ENCODE measurements around the gene ITPKB.
"Not testable (repeated sequence)": the region's sequence is repeated elsewhere in the genome, so short reads cannot be mapped to it uniquely, and the experiment has no call there.

The ITPKB gene

DNA sequence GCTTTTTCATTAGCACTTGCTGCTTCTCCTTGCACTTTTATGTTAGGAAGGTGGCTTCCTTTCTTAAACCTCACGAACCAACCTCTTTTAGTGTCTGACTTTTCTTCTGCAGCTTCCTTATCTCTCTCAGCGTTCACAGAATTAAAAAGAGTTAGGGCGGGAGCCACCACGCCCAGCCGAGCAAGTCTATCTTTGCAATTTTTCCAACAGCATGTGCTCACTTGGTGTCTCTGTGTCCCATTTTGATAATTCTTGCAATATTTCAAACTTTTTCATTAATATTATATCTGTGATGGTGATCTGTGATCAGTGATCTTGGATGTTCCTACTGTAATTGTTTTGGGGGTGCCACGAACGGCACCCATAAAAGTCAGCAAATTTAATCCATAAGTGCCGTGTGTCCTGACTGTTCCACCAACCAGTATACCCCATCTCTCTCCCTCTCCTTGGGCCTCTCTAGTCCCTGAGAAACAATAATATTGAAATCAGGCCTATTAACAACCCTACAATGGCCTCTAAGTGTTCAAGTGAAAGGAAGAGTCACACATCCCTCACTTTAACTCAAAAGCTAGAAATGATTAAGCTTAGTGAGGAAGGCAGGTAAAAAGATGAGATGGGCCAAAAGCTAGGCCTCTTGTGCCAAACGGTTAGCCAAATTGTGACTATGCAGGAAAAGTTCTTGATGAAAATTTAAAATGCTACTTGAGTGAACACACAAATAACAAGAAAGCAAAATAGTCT is 15.9 kb upstream of the ITPKB start:
- DNase-seq: no peak

GRCh38 chr1:226754097-226754496 is 15.0 kb upstream of the ITPKB start:
- no peak for DNase-seq

DNA sequence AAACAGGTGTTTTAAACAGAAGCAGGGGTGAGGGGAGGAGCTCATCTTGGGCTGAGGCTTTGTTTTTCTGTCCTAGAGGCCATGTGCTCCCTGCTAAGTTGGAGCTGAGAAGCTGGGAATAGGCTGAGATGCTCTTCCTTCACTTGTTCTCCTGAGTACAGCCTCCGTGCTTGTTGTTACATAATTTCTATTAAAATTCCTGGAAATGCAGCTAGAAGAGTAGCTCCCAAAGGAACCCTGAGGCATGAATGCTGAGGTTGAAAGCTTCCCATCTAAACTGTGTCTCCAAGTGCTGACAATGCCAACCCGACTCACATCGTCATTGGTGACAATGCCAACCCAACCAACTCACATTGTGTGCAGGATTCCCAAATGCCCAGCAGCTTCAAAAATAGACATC is 12.6 kb upstream of the ITPKB start:
- no peak for DNase-seq

- no peak for DNase-seq
Observed at GRCh38 chr1:226751214-226751613, 12.1 kb upstream of the ITPKB start.

GRCh38 chr1:226749467-226749866 is 10.4 kb upstream of the ITPKB start:
- DNase-seq: no peak

DNA sequence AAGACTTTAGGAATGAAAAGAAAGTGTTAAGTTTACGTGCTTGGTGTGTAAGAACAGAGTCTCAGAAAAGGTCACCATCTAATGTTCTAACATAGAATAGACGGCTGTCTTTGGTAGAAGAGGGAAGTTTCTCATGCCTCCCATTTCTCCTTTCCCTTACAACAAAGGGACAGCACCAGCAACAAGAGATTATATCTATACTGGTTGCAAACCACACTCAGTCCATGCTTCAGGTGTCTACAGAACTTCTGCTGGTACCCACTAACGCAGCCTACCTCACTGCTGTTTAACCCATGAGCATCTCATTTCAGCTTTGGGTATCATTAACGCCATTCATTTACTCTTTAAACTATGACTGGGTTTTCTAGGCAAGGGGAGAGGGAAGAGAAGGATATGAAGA is 9.2 kb upstream of the ITPKB start:
- DNase-seq: no peak

DNA sequence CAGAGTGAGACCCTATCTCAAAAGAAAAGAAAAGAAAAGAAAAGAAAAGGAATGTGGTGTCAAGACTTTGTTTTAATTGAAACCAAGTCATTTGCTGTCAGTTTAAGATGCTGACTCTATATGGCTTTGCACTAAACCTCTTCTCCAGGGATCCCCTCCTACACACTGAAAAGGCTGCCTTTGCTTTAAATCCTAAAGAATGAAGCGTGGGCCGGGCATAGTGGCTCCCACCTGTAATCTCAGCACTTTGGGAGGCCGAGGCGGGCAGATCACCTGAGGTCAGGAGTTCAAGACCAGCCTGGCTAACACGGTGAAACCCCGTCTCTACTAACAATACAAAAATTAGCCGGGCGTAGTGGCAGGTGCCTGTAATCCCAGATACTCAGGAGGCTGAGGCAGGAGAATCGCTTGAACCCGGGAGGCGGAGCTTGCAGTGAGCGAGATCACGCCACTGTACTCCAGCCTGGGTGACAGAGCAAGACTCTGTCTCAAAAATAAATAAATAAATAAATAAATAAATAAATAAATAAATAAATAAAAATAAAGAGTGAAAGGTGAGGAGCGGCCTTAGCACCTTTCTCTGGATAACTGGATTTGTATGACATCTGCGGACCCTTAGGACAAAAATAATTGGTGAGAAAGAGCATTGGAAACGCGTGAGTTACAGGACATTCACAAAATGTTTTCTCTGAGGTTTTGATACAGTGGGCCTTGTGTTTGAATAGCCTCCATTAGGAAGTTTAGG is 8.6 kb upstream of the ITPKB start:
- DNase-seq: not testable (repeated sequence)

DNA sequence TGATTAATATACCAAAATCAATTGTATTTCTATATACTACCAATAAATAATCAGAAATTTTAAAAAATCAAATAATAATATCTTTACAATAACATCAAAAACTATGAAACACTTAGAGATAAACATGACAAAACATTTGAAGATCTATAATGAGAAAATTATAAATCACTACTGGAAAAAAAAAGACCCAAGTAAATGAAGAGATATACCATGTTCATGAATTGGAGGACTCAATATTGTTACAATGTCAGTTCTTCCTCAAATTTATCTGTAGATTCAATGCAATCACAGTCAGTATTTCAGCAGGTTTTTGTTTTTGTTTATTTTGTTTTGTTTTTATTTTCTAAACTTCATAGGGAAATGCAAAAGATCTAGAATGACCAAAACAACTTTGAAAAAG is 4.2 kb upstream of the ITPKB start:
- no peak for DNase-seq

DNA sequence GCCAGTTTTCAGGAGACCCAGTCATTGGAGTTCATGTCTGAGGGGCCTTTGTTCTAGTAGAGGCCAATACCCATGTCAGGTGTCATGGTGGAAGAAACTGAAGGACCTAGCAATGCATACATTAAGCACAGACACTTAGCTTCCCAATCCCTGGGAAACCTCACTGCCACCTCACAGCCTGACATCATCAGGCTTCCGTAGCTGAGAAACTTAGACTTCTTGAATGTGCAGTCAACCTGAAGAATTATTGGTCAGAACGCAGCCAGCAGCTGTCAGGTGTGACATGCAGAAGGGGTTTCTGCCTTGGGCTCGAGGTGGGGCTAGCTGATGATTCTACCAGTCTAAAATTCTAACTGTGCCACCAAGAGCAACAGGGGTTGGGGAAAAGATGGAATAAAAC is 1.9 kb upstream of the ITPKB start:
- DNase-seq: no peak

- DNase-seq: no peak
Observed at GRCh38 chr1:226739696-226740065, 599 bp upstream of the ITPKB start.

DNA sequence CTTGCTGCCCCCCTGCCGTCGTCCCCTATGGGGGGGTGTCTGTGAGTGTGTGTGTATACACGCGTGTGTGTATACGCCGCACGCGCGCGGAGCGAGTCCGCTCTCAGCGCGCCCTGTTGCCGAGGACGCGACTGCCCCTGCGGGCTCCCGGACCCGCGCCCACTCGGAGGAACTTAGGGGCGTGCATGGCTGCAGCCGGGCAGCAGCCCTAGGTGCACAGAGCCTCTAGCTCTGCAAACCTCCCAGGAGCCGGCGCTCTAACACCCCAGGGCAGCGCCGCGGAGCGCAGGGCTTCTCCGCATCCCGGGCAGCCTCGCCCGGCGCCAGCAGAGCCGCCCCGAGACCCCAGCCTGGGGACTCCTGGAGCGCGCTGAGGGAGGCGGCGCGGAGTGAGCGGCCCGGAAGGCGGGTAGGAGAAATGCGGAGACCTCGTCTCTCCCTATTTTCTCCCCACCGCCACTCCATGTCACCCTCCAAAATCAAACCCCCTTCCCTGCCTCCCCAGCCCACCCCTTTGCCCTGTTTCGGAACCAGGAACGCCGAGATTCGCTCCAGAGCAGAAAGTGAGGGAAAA is 574 bp downstream of the ITPKB start:
- no peak for DNase-seq

- DNase-seq: no peak
Observed at GRCh38 chr1:226737819-226738420, 1.2 kb downstream of the ITPKB start.

GRCh38 chr1:226736908-226737818 is 1.9 kb downstream of the ITPKB start:
- DNase-seq: no peak

DNA sequence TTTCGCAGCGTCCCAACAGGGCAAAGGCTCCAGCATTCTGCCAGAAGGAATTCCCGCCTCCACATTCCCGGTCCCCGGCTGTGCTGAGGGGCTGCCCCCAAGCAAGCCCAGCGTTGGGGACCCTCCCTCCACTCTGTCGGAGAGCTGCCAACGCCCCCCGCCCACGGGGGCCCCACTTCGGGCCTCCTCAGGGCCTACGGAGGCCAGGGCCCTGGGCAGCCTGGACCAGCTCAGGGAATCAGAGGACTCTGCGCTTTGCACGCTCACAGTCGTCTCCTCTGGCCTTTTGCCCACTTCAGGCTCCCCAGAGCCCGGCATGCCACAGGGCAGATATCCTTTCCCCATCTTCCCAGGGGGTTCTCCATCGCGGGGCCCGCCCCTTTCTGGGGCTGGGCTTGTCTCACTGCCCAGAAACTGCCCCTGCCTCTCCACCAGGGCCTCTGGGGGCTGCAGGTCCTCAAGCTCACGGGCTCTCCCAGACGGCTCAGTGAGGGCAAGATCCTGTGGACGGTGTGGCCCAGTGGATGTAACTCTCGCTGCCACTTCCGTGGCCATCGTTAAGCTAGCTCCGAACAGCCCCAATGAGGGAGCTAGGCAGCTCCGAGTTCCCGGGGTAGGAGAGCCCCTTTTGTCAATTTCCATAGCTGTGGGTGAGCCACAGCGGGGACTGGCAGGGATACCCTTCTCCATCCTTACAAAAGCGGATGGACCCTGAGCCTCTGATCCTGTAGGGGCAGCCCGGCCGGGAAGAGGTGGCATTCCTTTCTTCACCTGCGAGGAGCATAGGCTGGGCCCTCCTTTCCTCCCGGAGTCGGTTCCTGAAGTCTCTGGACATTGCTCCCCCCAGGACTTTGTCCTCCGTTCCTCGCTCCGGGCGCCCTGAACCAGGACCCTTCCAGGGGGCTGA is 2.8 kb downstream of the ITPKB start:
- no peak for DNase-seq

- DNase-seq: no peak
Observed at GRCh38 chr1:226735576-226735975, 3.5 kb downstream of the ITPKB start.

- no peak for DNase-seq
Observed at GRCh38 chr1:226734611-226735153, 4.4 kb downstream of the ITPKB start.

DNA sequence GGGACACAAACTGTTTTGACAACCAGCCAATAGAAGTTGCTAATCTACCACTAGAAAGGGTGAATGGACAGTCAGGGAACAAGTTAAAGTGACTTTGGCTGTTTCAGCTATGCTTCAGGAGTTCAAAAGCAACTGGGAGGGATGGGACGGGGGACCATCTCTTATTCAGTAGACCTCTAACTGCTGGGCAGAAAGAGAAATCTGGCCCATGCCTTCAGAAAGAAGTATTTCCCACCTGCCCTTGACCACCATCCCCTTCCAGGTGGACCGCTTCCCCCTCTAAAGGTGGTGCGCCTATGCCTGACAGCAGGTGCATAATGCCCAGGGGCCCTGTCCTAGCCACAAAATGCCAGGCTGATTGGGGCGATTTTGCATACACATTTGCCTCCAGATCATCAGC is 5.2 kb downstream of the ITPKB start:
- no peak for DNase-seq

DNA sequence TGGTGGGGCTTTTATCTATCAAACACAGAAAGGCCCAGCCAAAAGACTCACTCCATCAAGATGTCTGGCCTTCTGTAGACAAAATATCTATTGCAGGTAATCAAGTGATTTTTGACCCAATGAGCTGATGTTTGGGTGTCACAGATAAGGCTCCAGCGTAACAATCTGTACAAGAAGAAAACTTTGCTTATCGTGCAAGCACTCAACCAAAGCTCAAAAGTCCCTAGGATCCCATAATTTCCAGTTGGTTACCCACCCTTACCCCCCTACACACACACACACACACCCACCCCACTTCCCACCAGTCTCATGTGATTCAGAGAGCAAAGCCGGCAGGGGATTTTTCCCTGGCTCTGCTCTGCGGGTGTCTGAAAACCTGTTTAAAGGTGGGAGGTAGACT is 5.8 kb downstream of the ITPKB start:
- no peak for DNase-seq

- no peak for DNase-seq
Observed at GRCh38 chr1:226732856-226733291, 6.2 kb downstream of the ITPKB start.

DNA sequence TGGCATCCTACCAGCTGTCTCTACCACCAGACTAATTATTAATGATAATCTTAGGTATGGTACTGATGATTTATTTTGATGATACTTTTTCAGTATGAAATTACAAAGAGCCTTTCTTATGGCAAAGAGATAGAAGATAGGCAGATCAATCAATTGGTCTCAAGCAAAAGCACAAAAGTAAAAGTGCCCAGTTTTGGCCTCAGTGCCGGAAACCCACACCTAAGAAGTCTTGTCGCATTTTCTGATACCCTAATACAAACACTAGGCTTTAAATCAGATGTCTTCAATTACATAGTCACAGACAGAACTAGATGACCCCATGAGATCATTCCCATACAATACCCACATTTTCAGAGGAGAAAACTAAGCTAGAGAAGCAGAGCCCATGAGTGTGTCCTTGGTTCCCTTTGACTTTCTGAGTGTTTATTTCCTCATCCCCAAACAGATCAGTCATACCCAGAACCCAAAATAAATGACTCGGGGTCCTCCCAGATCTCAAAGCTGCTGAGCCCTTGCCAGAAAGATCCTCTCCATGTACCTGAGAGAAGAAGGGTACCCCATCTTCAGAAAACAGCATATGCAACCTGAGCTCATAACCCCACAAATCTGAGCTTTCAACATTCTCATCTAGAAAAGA is 7.7 kb downstream of the ITPKB start:
- no peak for DNase-seq

DNA sequence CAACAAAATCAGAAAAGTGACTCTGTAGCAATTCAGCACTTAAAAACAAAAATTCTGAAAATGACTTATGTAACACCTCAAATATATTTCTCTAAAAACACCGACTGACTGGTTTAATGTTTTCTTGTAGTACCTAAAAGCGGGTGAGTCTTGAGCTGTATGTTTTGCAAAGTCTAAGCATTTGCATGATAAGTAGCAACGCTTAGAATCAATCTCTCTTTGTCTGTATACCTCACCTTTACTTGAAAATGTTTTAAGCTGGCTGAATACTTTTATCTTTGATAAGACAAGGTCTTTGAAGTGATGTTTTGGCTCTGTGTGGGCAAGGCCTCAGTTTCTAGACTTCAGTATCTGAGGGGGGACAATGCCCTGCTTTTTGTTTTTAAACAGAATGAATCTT is 8.2 kb downstream of the ITPKB start:
- no peak for DNase-seq
